ENCODE results near the gene TMEM209. TPM values are rescaled to one million over a fixed set of nuclear protein-coding genes. Genes with fewer than 3 reads are reported as not detected.

The TMEM209 gene
- total RNA-seq, 1 experiment from 2014 or later, result 45.8 TPM

GRCh38 chr7:130143334-130143732 is 61.9 kb downstream of the TMEM209 start:
- H3K9me3 ChIP-seq (ENCODE audit: low read depth, low read length, poor library complexity, severe bottlenecking), result no peaks in the 10 kb centered on the region
- no peak overlapping the region for H3K4me3 ChIP-seq (ENCODE audit: low read depth, low read length, poor library complexity, severe bottlenecking)
- CTCF ChIA-PET, result no interaction called here
- no peak for DNase-seq (ENCODE audit: low spot score)
- H3K4me1 ChIP-seq (ENCODE audit: insufficient read depth, low read length, poor library complexity, severe bottlenecking), result no peaks in the 10 kb centered on the region
- TF ChIP-seq CTCF (conservative IDR thresholded peaks at IDR 0.05; ENCODE audit: low read depth, low read length) (no peak), EZH2 (IDR thresholded peaks at IDR 0.05; ENCODE audit: borderline replicate concordance, low read depth, low read length, poor library complexity, severe bottlenecking) (no peak)
- BruUV-seq (replicated peaks), result no TSS peak
- no peak overlapping the region for H3K27ac ChIP-seq (ENCODE audit: low read depth, low read length, poor library complexity, severe bottlenecking)
- H3K27me3 ChIP-seq (replicated peaks; ENCODE audit: insufficient read depth, low read depth, low read length, poor library complexity), result no peaks in the 10 kb centered on the region
- POLR2A ChIA-PET (ENCODE audit: low non-redundant PET), result no interaction called here
- intact Hi-C loops (cut with micrococcal nuclease; ENCODE audit: unreplicated experiment), result no loop called here
- no peaks in the 10 kb centered on the region for H3K36me3 ChIP-seq (ENCODE audit: insufficient read depth, low read length, poor library complexity, severe bottlenecking)

GRCh38 chr7:130142654-130143333 is 62.4 kb downstream of the TMEM209 start:
- TF ChIP-seq CTCF (conservative IDR thresholded peaks at IDR 0.05; ENCODE audit: low read depth, low read length), result no peak
- TF ChIP-seq EZH2 (IDR thresholded peaks at IDR 0.05; ENCODE audit: borderline replicate concordance, low read depth, low read length, poor library complexity, severe bottlenecking), result no peak
- Histone ChIP-seq H3K36me3 (ENCODE audit: insufficient read depth, low read length, poor library complexity, severe bottlenecking) (no peaks in the 10 kb centered on the region), H3K27me3 (replicated peaks; ENCODE audit: insufficient read depth, low read depth, low read length, poor library complexity) (no peaks in the 10 kb centered on the region), H3K4me1 (ENCODE audit: insufficient read depth, low read length, poor library complexity, severe bottlenecking) (no peaks in the 10 kb centered on the region), H3K4me3 (ENCODE audit: low read depth, low read length, poor library complexity, severe bottlenecking) (no peak overlapping the region), H3K27ac (ENCODE audit: low read depth, low read length, poor library complexity, severe bottlenecking) (no peak overlapping the region), H3K9me3 (ENCODE audit: low read depth, low read length, poor library complexity, severe bottlenecking) (no peaks in the 10 kb centered on the region)
- CTCF ChIA-PET, result no interaction called here
- intact Hi-C loops (cut with micrococcal nuclease; ENCODE audit: unreplicated experiment), result no loop called here
- DNase-seq (ENCODE audit: low spot score), result no peak
- POLR2A ChIA-PET (ENCODE audit: low non-redundant PET), result no interaction called here
- no TSS peak for BruUV-seq (replicated peaks)

- no TSS peak for BruUV-seq (replicated peaks)
- POLR2A ChIA-PET (ENCODE audit: low non-redundant PET), result no interaction called here
- CTCF ChIA-PET, result no interaction called here
- intact Hi-C loops (cut with micrococcal nuclease; ENCODE audit: unreplicated experiment), result no loop called here
- DNase-seq (ENCODE audit: low spot score), result no peak
- Histone ChIP-seq H3K36me3 (ENCODE audit: insufficient read depth, low read length, poor library complexity, severe bottlenecking) (no peaks in the 10 kb centered on the region), H3K4me1 (ENCODE audit: insufficient read depth, low read length, poor library complexity, severe bottlenecking) (no peaks in the 10 kb centered on the region), H3K27ac (ENCODE audit: low read depth, low read length, poor library complexity, severe bottlenecking) (no peak overlapping the region), H3K4me3 (ENCODE audit: low read depth, low read length, poor library complexity, severe bottlenecking) (no peak overlapping the region), H3K27me3 (replicated peaks; ENCODE audit: insufficient read depth, low read depth, low read length, poor library complexity) (no peaks in the 10 kb centered on the region), H3K9me3 (ENCODE audit: low read depth, low read length, poor library complexity, severe bottlenecking) (no peaks in the 10 kb centered on the region)
- no peak for TF ChIP-seq CTCF (conservative IDR thresholded peaks at IDR 0.05; ENCODE audit: low read depth, low read length)
- no peak for TF ChIP-seq EZH2 (IDR thresholded peaks at IDR 0.05; ENCODE audit: borderline replicate concordance, low read depth, low read length, poor library complexity, severe bottlenecking)
These were observed 63.1 kb downstream of the TMEM209 start for GRCh38 chr7:130141884-130142653.
